GM19328 (cell line): ENCODE measurements around the gene AIG1.
A peak's percentile ranks its signal among the peaks of the same experiment; 100 is the strongest.
"Not testable (repeated sequence)": the region's sequence is repeated elsewhere in the genome, so short reads cannot be mapped to it uniquely, and the experiment has no call there.

Source experiments
- ATAC-seq: cut with Tn5 transposase; IDR thresholded peaks from one replicate; pipeline ENCODE4 v1.9.1; 2021; ENCODE audit warnings: mild to moderate bottlenecking, moderate library complexity; ENCODE audit not compliant: unreplicated experiment

The AIG1 gene

DNA sequence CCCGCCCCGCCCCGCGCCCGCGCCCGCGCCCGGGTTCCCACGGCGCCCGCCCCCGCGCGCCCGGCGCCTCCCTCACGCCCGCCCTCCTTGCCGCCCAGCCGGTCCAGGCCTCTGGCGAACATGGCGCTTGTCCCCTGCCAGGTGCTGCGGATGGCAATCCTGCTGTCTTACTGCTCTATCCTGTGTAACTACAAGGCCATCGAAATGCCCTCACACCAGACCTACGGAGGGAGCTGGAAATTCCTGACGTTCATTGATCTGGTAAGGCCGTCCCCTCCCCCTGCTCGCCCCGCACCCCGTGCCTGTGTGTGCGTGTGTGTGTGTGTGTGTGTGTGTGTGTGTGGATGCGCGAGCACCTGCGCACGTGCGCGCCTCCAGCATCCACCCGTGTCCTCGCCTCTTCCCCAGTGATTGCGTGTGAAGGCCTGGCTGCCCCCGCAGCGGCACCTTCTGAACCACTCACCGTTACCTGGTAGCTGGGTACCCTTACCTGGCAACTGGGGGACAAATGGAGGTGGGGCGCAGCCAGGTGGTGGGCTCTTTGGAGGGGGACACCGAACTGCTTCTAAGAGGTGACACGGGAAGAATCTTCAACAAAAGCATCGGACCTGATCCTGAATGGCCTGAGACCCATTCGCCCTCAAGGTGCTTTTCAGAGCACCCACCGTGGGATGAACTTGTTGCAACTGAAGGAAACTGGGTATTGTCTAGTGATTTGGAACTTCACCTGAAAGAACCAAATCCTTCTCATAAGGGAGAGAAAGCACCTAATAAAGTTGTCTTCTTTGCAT lies at the start of gene AIG1:
AIG1 (plus strand) TSS at position 84 of the 791 bp plus-strand sequence; CDS start at position 121, 37 bp downstream.
- peak; percentile 64 for ATAC-seq

- ATAC-seq: no peak
Observed at GRCh38 chr6:143014764-143015163, 45.9 kb upstream of the AIG1 start.

DNA sequence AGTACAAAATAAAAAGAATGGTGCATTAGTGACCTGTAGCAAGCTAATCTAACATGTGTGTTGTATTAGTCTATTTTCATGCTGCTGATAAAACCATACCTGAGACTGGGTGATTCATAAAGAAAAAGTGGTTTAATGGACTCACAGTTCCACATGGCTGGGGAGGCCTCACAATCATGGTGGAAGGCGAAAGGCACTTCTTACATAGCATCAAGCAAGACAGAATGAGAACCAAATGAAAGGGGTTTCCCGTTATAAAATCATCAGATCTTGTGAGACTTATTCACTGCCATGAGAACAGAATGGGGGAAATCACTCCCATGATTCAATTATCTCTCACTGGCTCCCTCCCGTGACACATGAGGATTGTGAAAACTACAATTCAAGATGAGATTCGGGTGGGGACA lies 45.4 kb upstream of the AIG1 start:
- no peak for ATAC-seq

- ATAC-seq: no peak
Observed at GRCh38 chr6:143018955-143019354, 41.7 kb upstream of the AIG1 start.

DNA sequence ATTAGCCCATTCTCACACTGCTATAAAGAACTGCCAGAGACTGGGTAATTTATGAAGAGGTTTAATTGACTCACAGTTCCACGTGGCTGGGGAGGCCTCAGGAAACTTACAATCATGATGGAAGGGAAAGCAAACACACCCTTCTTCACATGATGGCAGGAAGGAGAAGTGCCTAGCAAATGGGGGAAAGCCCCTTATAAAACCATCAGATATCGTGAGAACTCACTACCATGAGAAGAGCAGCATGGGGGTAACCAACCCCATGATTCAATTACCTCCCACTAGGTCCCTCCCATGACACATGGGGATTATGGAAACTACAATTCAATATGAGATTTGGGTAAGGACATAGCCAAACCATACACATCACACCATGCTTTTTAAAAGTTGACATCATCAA lies 39.8 kb upstream of the AIG1 start:
- not testable (repeated sequence) for ATAC-seq

- no peak for ATAC-seq
Observed at GRCh38 chr6:143021543-143021942, 39.1 kb upstream of the AIG1 start.

DNA sequence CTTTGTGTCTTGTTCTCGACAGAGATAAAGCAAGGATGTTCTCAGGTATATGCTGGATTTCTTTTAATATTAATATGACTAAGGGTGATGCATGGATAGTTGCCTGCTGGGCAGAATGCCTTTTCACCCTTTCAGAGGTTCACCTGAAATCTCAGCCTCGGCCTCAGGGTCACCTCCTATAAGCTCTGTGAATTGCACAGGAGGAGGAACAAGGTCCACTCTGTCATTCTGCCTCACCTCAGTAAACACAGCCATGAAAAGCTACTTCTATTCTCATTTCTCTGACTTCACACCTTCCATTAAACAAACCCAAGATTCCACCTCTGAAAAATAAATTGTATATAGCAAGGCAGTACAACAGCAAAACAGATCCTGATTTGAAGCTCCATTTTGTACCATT lies 38.1 kb upstream of the AIG1 start:
- ATAC-seq: no peak

- no peak for ATAC-seq
Observed at GRCh38 chr6:143023695-143024094, 37.0 kb upstream of the AIG1 start.

GRCh38 chr6:143024977-143025376 lies 35.7 kb upstream of the AIG1 start:
- no peak for ATAC-seq

GRCh38 chr6:143026696-143027449 lies 33.8 kb upstream of the AIG1 start:
- ATAC-seq: no peak

GRCh38 chr6:143034689-143035334 lies 25.9 kb upstream of the AIG1 start:
- ATAC-seq: no peak

DNA sequence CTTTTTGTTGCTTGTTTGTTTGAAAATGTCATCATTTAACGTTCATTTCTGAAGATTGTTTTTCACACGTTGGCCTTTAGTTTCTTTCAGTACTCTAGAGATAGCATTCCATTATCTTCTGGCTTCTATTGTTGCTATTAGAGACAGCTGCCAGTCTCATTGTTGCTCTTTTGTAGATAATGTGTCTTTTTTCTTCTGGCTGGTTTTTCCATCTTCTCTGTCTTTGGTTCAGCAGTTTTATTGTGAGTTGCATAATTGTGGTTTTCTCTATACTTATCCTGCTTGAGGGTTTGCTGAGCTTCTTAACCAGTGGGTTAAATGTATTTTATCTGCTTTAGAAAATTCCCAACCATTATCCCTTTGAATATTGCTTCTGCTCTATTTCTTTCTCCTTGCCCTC lies 23.2 kb upstream of the AIG1 start:
- no peak for ATAC-seq

GRCh38 chr6:143038833-143039232 lies 21.9 kb upstream of the AIG1 start:
- ATAC-seq: no peak

- ATAC-seq: no peak
Observed at GRCh38 chr6:143039548-143039947, 21.1 kb upstream of the AIG1 start.

GRCh38 chr6:143040018-143040417 lies 20.7 kb upstream of the AIG1 start:
- no peak for ATAC-seq

DNA sequence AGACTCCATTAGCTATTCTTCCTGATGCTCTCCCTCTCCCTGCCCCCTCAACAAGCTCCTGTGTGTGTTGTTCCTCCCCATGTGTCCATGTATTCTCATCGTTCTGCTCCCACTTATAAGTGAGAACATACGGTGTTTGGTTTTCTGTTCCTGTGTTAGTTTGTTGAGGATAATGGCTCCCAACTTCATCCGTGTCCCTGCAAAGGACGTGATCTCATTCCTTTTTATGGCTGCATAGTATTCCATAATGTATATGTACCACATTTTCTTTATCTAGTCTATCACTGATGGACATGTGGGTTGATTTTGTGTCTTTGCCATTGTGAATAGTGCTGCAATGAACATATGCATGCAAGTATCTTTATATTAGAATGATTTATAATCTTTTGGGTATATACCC lies 16.3 kb upstream of the AIG1 start:
- ATAC-seq: not testable (repeated sequence)

GRCh38 chr6:143049611-143050010 lies 11.1 kb upstream of the AIG1 start:
- no peak for ATAC-seq

DNA sequence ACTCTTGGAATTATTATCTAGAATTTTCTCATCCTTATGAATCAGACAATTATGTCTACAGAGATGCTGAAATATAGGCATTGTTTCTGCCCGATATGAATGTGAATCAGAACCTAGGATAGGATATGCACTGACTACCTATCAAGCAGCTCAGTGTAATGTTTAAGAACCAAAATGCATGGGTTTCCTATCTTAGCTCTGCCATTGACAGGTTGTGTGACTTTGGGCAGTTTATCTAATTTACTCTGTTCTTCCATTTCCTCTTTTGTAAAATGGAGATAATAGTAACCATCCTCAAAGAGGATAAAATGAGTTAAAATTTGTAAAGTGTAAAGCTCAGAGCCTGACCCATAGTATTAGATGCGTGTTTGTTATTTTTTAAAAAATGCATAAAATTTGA lies 10.2 kb upstream of the AIG1 start:
- ATAC-seq: no peak

GRCh38 chr6:143052282-143052681 lies 8.4 kb upstream of the AIG1 start:
- ATAC-seq: no peak

- no peak for ATAC-seq
Observed at GRCh38 chr6:143053856-143054255, 6.8 kb upstream of the AIG1 start.

- ATAC-seq: no peak
Observed at GRCh38 chr6:143054329-143054728, 6.4 kb upstream of the AIG1 start.

DNA sequence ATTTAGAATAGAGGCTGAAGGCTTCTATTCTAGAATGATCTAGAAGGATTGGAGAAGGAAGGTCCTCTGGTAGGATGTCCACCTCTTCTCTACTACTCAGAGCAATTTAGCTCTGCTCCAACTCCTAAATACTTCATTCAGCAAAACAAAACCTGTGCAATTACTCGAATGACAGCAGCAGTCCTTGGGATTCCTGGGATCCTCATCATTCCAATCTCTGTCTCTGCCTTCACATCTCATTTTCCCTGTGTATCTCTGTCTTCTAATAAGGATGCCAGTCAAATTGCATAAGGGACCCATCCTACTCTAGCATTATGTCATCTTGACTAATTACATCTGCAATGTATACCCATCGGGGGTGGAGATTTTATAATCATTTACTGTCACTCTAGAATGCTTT lies 5.5 kb upstream of the AIG1 start:
- no peak for ATAC-seq
